HepG2 (cell line): ENCODE data around the gene SRRT. TPM values are rescaled to one million over a fixed set of nuclear protein-coding genes. Genes with fewer than 3 reads are reported as not detected.

Experiments
- ATF6 ChIP-seq: sonication (generic); formaldehyde crosslinking; conservative IDR thresholded peaks from 2 replicates; pipeline ENCODE4 v1.4.0; 2020; ENCODE audit warnings: missing genetic modification reagents
- CENPT ChIP-seq: sonication (generic); formaldehyde crosslinking; IDR thresholded peaks from 2 replicates; pipeline ENCODE4 v1.8.0; 2022; ENCODE audit warnings: low read depth, mild to moderate bottlenecking, moderate library complexity, missing genetic modification reagents
- ELK4 ChIP-seq: sonication (generic); formaldehyde crosslinking; IDR thresholded peaks from 2 replicates; pipeline ENCODE4 v1.9.0; 2021; ENCODE audit warnings: missing genetic modification reagents, borderline replicate concordance
- FOSL1 ChIP-seq: sonication (generic); formaldehyde crosslinking; IDR thresholded peaks from 2 replicates; pipeline ENCODE4 v1.9.0; 2021; ENCODE audit warnings: missing genetic modification reagents, borderline replicate concordance
- GPBP1L1 ChIP-seq: sonication (generic); formaldehyde crosslinking; IDR thresholded peaks from 2 replicates; pipeline ENCODE4 v1.5.0; 2020; ENCODE audit warnings: mild to moderate bottlenecking, missing genetic modification reagents
- HMG20B ChIP-seq: conservative IDR thresholded peaks from 2 replicates; pipeline ENCODE4 v1.6.1; 2016; ENCODE audit warnings: missing genetic modification reagents, missing compliant biosample characterization
- HNRNPK ChIP-seq: fragments of 200-400 bp; formaldehyde crosslinking; IDR thresholded peaks from 2 replicates; pipeline ENCODE4 v1.6.1; 2018; ENCODE audit warnings: low read length, low read depth, moderate library complexity, mild to moderate bottlenecking; ENCODE audit not compliant: poor library complexity, severe bottlenecking
- KLF15 ChIP-seq: sonication (generic); formaldehyde crosslinking; IDR thresholded peaks from 2 replicates; pipeline ENCODE4 v1.8.1; 2023; ENCODE audit warnings: borderline replicate concordance, mild to moderate bottlenecking, inconsistent platforms, missing genetic modification reagents, mixed read lengths
- MXD1 ChIP-seq: sonication (generic); formaldehyde crosslinking; IDR thresholded peaks from 2 replicates; pipeline ENCODE4 v1.4.0; 2020; ENCODE audit warnings: mild to moderate bottlenecking, missing genetic modification reagents
- POLR2G ChIP-seq: fragments of 200-400 bp; formaldehyde crosslinking; IDR thresholded peaks from 2 replicates; pipeline ENCODE4 v1.6.1; 2018; ENCODE audit warnings: mild to moderate bottlenecking, low read depth, low read length, moderate library complexity
- REPIN1 ChIP-seq: sonication (generic); formaldehyde crosslinking; IDR thresholded peaks from 2 replicates; pipeline ENCODE4 v1.8.0; 2022; ENCODE audit warnings: missing genetic modification reagents, low read depth, mild to moderate bottlenecking, borderline replicate concordance
- ZBTB25 ChIP-seq: IDR thresholded peaks from 2 replicates; pipeline ENCODE4 v1.6.1; 2018; ENCODE audit warnings: missing genetic modification reagents
- ZBTB38 ChIP-seq: sonication (generic); formaldehyde crosslinking; IDR thresholded peaks from 2 replicates; pipeline ENCODE4 v1.5.1; 2020; ENCODE audit warnings: mild to moderate bottlenecking, missing genetic modification reagents
- ZFP62 ChIP-seq: sonication (generic); formaldehyde crosslinking; IDR thresholded peaks from 2 replicates; pipeline ENCODE4 v1.4.0; 2020; ENCODE audit warnings: missing genetic modification reagents
- ZNF180 ChIP-seq: sonication (generic); formaldehyde crosslinking; IDR thresholded peaks from 2 replicates; pipeline ENCODE4 v1.4.0; 2020; ENCODE audit warnings: low read depth, missing genetic modification reagents, borderline replicate concordance
- ZNF225 ChIP-seq: sonication (generic); formaldehyde crosslinking; IDR thresholded peaks from 2 replicates; pipeline ENCODE4 v1.4.0; 2020; ENCODE audit warnings: mild to moderate bottlenecking, missing genetic modification reagents
- ZNF33B ChIP-seq: sonication (generic); formaldehyde crosslinking; IDR thresholded peaks from 2 replicates; pipeline ENCODE4 v1.5.1; 2020; ENCODE audit warnings: mild to moderate bottlenecking, missing genetic modification reagents
- ZNF530 ChIP-seq: sonication (generic); formaldehyde crosslinking; IDR thresholded peaks from 2 replicates; pipeline ENCODE4 v1.5.0; 2020; ENCODE audit warnings: low read depth, mild to moderate bottlenecking, missing genetic modification reagents
- ZNF710 ChIP-seq: sonication (generic); formaldehyde crosslinking; IDR thresholded peaks from 2 replicates; pipeline ENCODE4 v1.5.0; 2020; ENCODE audit warnings: mild to moderate bottlenecking, missing genetic modification reagents, borderline replicate concordance
- polyA plus RNA-seq, 8 experiments: library from polyadenylated mRNA; depleted of rRNA in 3 of 8; stranded (reverse) in 7 of 8; unstranded in 1 of 8; fragments of >200 nt; fragmentation: Illumina TruSeq in 4 of 8; extraction: Trizol in 4 of 8; gene quantifications; 2 replicates each; pipeline versions ENCODE4 v1.2.1 to v1.2.3, GENCODE V29; 2011 to 2016; ENCODE audit warnings: low read depth in 4 of 8, missing spikeins in 1 of 8, mixed read lengths in 1 of 8; ENCODE audit not compliant: insufficient read depth in 1 of 8
- total RNA-seq, 5 experiments: library from RNA; depleted of rRNA; stranded (reverse); fragments of >200 nt; fragmentation: Illumina TruSeq; extraction: Trizol; gene quantifications; 2 replicates each; pipeline ENCODE4 v1.2.3, GENCODE V29; 2016; ENCODE audit warnings: low read depth in 1 of 5

Gene SRRT
- total and polyA plus RNA-seq, 2 of the 13 experiments (the other 11 are each of a cell fraction or from before 2014, with no cell fraction given) = 26.2 to 106 TPM

GRCh38 chr7:100888988-100889750 is 14.3 kb downstream of the SRRT start, which contains the start of gene UFSP1 (continued):
- TF ChIP-seq MXD1 (CRISPR knock-in tag) (peak; percentile 100), ZNF180 (CRISPR knock-in tag) (peak; percentile 71; the same call in 1 of the 2 replicates), GPBP1L1 (CRISPR knock-in tag) (no peak), ZBTB25 (0 out of 2 replicates have a peak, but pooled peaks have one; percentile 38), HNRNPK (peak; percentile 95), POLR2G (peak; percentile 70), REPIN1 (CRISPR knock-in tag) (0 out of 2 replicates have a peak, but pooled peaks have one; percentile 56), ZNF33B (CRISPR knock-in tag) (peak; percentile 79; the same call in 1 of the 2 replicates), KLF15 (CRISPR knock-in tag) (0 out of 2 replicates have a peak, but pooled peaks have one; percentile 78), ZNF530 (CRISPR knock-in tag) (peak; percentile 61; the same call in 1 of the 2 replicates), ZFP62 (CRISPR knock-in tag) (no peak), FOSL1 (peak; percentile 22; the same call in 1 of the 2 replicates), ZBTB38 (CRISPR knock-in tag) (peak; percentile 81; the same call in 1 of the 2 replicates), HMG20B (CRISPR knock-in tag) (0 out of 2 replicates have a peak, but pooled peaks have one; percentile 32), ZNF710 (CRISPR knock-in tag) (peak; percentile 60; the same call in 1 of the 2 replicates), CENPT (no peak; the same call in 1 of the 2 replicates), ATF6 (no peak), ELK4 (CRISPR knock-in tag) (peak; percentile 52; the same call in 1 of the 2 replicates), ZNF225 (peak; percentile 81; the same call in 1 of the 2 replicates)
